OCI-LY3 (cell line): ENCODE measurements around the gene WDR4.
A peak's percentile ranks its signal among the peaks of the same experiment; 100 is the strongest.
"Not testable (repeated sequence)": the region's sequence is repeated elsewhere in the genome, so short reads cannot be mapped to it uniquely, and the experiment has no call there.

ENCODE experiments used
- H2AFZ ChIP-seq: fragments of 200-600, 300-600 bp; shearing (Covaris generic); 2 replicates; pipeline ENCODE4 v1.6.0; 2014; ENCODE audit warnings: antibody characterized with exemption, low read depth, low read length
- H3K27ac ChIP-seq: fragments of 200-600, 300-600 bp; sonication (generic); 2 replicates; pipeline ENCODE4 v1.5.1; 2014; ENCODE audit warnings: mild to moderate bottlenecking, low read length, moderate library complexity, mixed read lengths
- H3K27me3 ChIP-seq: fragments of 200-600, 300-600 bp; sonication (generic); 2 replicates; pipeline ENCODE4 v1.6.1; 2014; ENCODE audit warnings: low read depth, low read length, mixed read lengths
- H3K36me3 ChIP-seq: fragments of 200-600, 300-600 bp; sonication (generic); replicated peaks from 2 replicates; pipeline ENCODE3; 2014; ENCODE audit warnings: low read depth, low read length, mixed read lengths
- H3K4me1 ChIP-seq: fragments of 300-600, 200-600 bp; sonication (generic); 2 replicates; pipeline ENCODE4 v1.6.1; 2014; ENCODE audit warnings: low read length, mixed read lengths
- H3K4me2 ChIP-seq: fragments of 200-600, 300-600 bp; sonication (generic); 2 replicates; pipeline ENCODE4 v1.6.1; 2014; ENCODE audit warnings: low read length, mixed read lengths
- H3K4me3 ChIP-seq: fragments of 300-600, 200-600 bp; sonication (generic); 2 replicates; pipeline ENCODE4 v1.5.1; 2014; ENCODE audit warnings: antibody characterized with exemption, mild to moderate bottlenecking, low read length, moderate library complexity
- H3K79me2 ChIP-seq: fragments of 300-600, 200-600 bp; shearing (Covaris generic); 2 replicates; pipeline ENCODE4 v1.6.1; 2014; ENCODE audit warnings: mild to moderate bottlenecking, low read length, mixed read lengths
- H3K9ac ChIP-seq: fragments of 300-600, 200-600 bp; shearing (Covaris generic); 2 replicates; pipeline ENCODE4 v1.6.0; 2014; ENCODE audit warnings: mild to moderate bottlenecking, low read length, moderate library complexity
- H3K9me3 ChIP-seq: fragments of 200-600, 300-600 bp; shearing (Covaris generic); 2 replicates; pipeline ENCODE4 v1.6.1; 2014; ENCODE audit warnings: low read length, mixed read lengths; ENCODE audit not compliant: insufficient read depth
- H4K20me1 ChIP-seq: fragments of 200-600, 300-600 bp; sonication (generic); 2 replicates; pipeline ENCODE4 v1.6.1; 2016; ENCODE audit warnings: low read length, mixed read lengths; ENCODE audit not compliant: insufficient read depth
- CTCF ChIP-seq: fragments of 200-600, 300-600 bp; sonication (generic); IDR thresholded peaks from 2 replicates; pipeline ENCODE4 v1.5.1; 2014; ENCODE audit warnings: antibody characterized with exemption, low read length, low read depth
- EZH2phosphoT487 ChIP-seq: fragments of 200-600 bp; shearing (Covaris generic); IDR thresholded peaks from 2 replicates; pipeline ENCODE4 v1.6.1; 2018; ENCODE audit warnings: antibody characterized with exemption, mixed run types, low read depth

The WDR4 gene

DNA sequence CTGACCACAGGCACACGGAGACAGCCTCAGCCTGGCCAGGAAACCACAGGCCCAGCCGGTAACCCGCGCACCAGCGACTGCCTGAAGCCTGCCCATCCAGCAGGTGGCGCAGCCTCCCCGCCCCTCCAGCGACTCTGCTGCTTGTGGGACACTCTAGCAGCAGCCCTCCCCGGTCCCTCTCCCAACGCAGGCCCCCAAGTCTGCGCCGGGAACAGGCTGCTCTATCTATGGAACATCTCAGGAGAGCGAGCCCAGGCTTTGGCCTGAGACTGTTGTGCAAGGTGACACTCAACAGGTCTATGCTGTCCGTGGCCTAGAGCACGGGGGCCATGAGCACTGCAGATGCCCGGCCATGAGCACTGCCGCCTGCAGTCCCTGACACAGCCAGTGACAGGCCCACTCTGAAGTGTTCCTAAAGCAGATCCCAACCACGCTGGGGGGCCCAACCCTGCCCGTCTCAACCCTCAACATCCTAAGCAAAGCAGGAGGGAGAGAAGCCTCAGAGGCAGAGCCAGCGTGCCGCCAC, 28.4 kb downstream of the WDR4 start:
- H3K27me3 ChIP-seq = no peaks in the 10 kb centered on the region
- H2AFZ ChIP-seq = no peak overlapping the region
- H3K9me3 ChIP-seq = no peaks in the 10 kb centered on the region
- peaks cover 43% of the 10 kb centered on the region for H3K79me2 ChIP-seq
- H3K4me1 ChIP-seq = no peaks in the 10 kb centered on the region
- H3K4me3 ChIP-seq = no peak overlapping the region
- TF ChIP-seq CTCF (peak; percentile 51), EZH2phosphoT487 (no peak)
- no peaks in the 10 kb centered on the region for H4K20me1 ChIP-seq
- no peak overlapping the region for H3K9ac ChIP-seq
- no peak overlapping the region for H3K27ac ChIP-seq
- H3K4me2 ChIP-seq = no peak overlapping the region
- H3K36me3 ChIP-seq = peaks cover 31% of the 10 kb centered on the region

DNA sequence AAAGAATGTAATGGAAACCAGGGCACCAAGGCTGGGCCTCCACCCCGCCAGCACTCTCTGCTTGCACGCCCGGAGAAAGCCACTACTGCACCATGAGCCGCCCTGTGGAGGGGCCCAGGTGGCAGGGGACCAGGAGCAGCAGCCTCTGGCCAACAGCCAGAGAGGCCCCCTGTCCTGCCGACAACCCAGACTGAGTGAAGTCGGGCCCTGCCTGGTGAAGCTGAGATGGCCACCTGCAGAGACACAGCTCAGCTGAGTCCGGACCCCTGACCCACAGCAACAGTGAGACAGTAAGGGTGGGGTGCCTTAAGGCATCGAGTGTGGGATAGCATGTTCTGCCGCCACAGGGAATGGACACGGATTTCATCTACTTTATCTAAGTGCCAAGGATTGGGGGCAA, 28.9 kb downstream of the WDR4 start:
- H3K36me3 ChIP-seq = peaks cover 26% of the 10 kb centered on the region
- H3K79me2 ChIP-seq = peaks cover 48% of the 10 kb centered on the region
- no peak overlapping the region for H3K9ac ChIP-seq
- H2AFZ ChIP-seq = no peak overlapping the region
- H3K27ac ChIP-seq = no peak overlapping the region
- no peak overlapping the region for H3K4me2 ChIP-seq
- H4K20me1 ChIP-seq = no peaks in the 10 kb centered on the region
- TF ChIP-seq CTCF = no peak
- no peak for TF ChIP-seq EZH2phosphoT487
- no peaks in the 10 kb centered on the region for H3K9me3 ChIP-seq
- H3K4me3 ChIP-seq = no peak overlapping the region
- no peaks in the 10 kb centered on the region for H3K27me3 ChIP-seq
- no peaks in the 10 kb centered on the region for H3K4me1 ChIP-seq

- Histone ChIP-seq H3K79me2 (peaks cover 54% of the 10 kb centered on the region), H4K20me1 (no peaks in the 10 kb centered on the region)
- TF ChIP-seq EZH2phosphoT487 (no peak), CTCF (no peak)
These were observed 29.5 kb downstream of the WDR4 start for GRCh38 chr21:42849759-42850412.

DNA sequence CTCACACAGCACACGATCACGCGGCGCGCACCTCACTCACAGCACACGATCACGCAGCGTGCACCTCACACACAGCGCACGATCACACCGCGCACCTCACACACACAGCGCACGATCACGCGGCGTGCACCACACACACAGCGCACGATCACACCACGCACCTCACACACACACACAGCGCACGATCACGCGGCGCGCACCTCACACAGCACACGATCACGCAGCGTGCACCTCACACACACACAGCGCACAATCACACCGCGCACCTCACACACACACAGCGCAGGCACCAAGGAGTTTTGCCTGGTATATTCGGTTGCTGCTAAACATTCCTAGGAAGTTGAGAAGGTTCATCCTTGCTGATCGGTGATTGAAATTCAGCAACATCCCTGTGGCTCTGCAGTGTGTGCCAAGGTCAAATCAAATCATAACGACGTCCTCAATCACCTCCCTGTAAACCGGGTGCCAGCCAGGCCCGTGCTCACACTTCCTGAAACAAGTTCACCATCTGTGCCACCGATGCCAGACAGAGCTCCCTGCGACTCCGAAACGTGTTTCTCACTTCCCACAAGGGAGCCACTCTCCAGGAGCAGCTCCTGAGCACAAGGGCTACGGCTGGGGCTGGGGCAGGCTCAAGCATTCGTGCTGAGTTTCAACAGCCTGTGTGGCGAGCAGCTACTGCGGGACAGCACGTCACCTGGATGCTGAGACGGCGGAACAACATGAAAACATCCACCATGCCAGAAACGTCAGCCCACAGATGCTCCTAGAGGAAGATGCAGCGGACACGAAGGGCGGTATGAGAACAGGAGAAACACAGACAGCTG, 30.2 kb downstream of the WDR4 start:
- Histone ChIP-seq H3K36me3 (peaks cover 28% of the 10 kb centered on the region), H3K27me3 (no peaks in the 10 kb centered on the region), H4K20me1 (peaks cover 2% of the 10 kb centered on the region; the same call in 1 of the 2 replicates), H3K79me2 (peaks cover 61% of the 10 kb centered on the region), H3K4me3 (no peak overlapping the region), H3K9ac (no peak overlapping the region), H2AFZ (no peak overlapping the region), H3K9me3 (no peaks in the 10 kb centered on the region), H3K27ac (no peak overlapping the region), H3K4me1 (no peaks in the 10 kb centered on the region), H3K4me2 (no peak overlapping the region)
- no peak for TF ChIP-seq CTCF
- no peak for TF ChIP-seq EZH2phosphoT487

More at GRCh38 chr21:42849759-42850412, 29.5 kb downstream of the WDR4 start:
- H3K9ac ChIP-seq = no peak overlapping the region
- H3K4me2 ChIP-seq = no peak overlapping the region
- no peaks in the 10 kb centered on the region for H3K4me1 ChIP-seq
- no peak overlapping the region for H3K4me3 ChIP-seq
- H3K27me3 ChIP-seq = no peaks in the 10 kb centered on the region
- no peak overlapping the region for H3K27ac ChIP-seq
- H3K9me3 ChIP-seq = no peaks in the 10 kb centered on the region
- H3K36me3 ChIP-seq = peaks cover 24% of the 10 kb centered on the region
- no peak overlapping the region for H2AFZ ChIP-seq

DNA sequence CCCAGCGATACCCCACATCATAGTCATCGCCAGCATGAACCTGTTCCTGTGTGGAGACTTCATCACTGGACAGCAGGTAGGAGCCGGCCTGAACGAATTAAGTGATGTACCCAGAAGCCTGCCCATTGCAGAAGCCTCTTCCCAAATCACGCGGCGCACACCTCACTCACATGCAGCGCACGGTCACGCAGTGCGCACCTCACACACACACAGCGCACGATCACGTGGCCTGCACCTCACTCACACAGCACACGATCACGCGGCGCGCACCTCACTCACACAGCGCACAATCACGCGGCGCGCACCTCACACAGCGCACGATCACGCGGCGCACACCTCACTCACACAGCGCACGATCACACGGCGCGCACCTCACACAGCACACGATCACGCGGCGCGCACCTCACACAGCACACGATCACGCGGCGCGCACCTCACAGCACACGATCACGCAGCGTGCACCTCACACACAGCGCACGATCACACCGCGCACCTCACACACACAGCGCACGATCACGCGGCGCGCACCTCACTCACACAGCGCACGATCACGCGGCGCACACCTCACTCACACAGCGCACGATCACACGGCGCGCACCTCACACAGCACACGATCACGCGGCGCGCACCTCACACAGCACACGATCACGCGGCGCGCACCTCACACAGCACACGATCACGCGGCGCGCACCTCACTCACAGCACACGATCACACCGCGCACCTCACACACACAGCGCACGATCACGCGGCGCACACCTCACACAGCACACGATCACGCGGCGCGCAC, 31.0 kb downstream of the WDR4 start:
- H3K27ac ChIP-seq, H4K20me1 ChIP-seq, H3K4me2 ChIP-seq, H3K27me3 ChIP-seq, H3K4me1 ChIP-seq, H3K9me3 ChIP-seq, H3K9ac ChIP-seq, H3K4me3 ChIP-seq, H2AFZ ChIP-seq: not testable (repeated sequence)
- Histone ChIP-seq H3K36me3 (peaks cover 31% of the 10 kb centered on the region), H3K79me2 (peaks cover 66% of the 10 kb centered on the region)
